ENCODE data around the gene RGS7.
"Not testable (repeated sequence)": the region's sequence is repeated elsewhere in the genome, so short reads cannot be mapped to it uniquely, and the experiment has no call there.

Gene RGS7

DNA sequence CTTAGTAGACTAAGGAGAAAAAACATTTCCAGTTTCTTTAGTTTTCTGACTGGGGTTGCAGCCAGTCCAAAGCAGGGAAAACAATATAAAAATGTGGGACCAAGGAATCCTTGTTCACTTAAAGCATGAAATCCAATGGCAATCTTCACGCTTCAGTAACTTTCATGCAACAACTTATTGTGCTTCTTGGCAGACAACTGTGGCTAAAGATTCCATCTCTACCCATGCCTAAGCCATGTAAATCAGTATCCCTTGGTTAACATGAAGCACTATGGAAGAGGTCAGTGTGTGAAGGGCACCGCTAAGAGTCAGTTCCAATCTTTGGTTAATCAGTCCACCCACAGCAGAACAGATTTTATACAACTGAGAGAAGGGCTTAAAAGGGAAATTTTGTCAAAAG, 543.3 kb downstream of the RGS7 start:
- DNase-seq = no peak

DNA sequence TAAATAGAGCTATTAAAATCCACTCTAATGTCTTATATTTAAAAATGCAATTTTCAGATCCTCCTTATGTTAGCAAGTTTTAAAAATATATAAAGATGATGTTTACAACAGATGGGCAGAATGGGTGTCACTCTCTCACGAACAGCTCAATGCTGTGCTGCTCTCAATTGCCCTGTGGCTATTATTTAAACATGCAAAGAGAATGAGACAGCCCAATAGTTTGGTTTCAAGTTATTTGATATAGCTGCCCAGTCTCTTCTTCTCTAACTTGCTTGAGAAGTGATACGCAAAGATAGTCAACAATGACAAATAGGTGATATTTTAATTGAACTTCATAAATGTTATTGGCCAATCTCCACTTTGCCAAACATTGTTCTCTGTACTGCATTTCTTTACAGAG, 545.7 kb downstream of the RGS7 start:
- DNase-seq = no peak

DNA sequence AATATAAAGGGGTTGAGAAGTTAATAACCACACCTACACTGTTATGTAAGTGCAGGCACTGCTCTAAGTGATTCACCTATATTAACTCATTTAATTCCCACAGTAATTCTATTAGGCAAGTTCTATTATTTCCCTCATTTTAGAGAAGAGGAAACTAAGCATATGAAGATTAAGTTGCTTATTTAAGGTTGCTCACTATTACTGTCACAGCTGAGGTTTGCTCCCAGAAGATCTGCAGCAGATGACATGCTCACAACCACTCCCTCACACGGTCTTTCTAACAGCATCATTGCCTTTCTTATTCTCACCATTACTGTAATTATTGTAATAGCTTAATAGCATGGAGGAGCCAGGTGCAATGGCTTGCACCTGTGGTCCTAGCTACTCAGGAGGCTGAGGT, 548.6 kb downstream of the RGS7 start:
- DNase-seq = no peak

DNA sequence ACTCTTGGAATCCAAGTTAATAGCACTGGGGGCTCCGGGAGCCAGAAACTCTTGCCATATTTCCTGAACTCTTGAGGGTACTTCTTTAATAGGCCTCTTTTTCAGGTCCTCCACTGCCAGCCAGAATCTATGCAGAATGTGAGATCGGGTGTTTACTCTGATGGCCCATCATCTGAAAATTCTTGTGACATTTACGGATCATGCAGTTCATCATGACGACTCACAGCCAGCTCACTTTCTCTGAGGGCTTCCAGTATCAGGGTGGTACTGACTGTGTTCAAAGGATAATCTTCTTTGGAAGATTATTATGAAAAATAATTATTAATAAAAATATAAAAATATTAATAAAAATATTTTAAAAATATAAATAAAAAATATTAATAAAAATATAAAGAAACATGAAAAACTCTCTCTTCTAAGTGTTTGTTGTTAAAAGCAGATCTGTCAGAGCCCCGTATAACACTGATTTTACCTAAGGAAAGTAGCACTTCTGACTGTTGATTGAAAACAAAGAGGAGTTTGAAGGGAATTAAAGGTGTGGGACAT, 550.7 kb downstream of the RGS7 start:
- no peak for DNase-seq

DNA sequence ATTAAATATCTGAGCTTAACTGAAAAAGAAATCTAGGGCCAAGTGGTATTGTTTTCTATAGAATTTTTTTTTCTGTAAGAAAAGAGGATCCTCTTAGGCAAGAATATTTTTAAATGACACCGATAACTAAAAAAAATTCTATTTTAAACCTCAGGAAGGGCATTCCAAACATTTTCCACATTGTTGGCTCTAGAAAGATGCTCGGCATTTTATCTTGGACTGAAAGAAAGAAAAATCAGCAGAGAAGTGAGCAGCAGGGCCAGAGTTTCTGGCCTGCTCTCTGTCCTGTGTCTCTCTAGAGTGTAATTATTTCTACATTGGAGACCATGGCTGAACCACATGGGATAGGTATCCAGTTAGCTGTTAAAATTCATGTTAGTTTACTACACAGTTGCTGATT, 552.5 kb downstream of the RGS7 start:
- no peak for DNase-seq

DNA sequence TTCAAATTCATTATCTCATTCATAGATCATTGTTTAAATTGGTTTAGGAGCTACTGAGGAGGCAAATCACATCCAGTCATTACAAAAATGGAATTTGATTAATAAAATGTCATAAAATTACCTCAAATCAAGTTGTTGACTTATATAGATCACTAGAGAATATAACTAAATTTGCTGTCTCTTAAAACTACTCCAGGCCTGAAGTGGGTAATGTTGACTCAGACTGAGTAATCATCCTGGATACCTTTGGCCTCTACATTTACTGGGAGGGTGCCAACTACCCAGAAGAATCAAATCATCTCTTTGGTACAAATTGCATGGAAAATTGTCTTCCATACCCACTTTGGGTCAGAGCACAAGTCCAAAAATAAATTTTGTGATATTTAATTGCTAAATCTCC, 553.9 kb downstream of the RGS7 start:
- no peak for DNase-seq

DNA sequence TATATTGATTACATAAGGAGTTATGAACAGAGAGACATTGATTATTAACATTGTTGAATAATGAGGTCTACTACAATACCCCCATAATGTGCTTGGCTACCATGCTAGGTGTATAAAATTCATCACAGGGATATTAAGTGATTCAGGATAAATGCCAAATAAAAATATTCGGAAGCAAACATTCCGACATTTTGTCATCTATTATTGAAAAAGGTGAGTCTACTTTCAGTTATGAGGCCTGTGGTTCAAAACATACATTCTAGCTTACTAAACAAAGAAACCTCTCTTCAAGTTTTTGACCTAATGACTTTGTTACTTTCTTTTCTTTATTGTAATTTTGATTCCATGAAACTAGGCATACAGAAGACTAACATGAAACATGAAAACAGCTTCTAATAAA, 554.7 kb downstream of the RGS7 start:
- DNase-seq = no peak

DNA sequence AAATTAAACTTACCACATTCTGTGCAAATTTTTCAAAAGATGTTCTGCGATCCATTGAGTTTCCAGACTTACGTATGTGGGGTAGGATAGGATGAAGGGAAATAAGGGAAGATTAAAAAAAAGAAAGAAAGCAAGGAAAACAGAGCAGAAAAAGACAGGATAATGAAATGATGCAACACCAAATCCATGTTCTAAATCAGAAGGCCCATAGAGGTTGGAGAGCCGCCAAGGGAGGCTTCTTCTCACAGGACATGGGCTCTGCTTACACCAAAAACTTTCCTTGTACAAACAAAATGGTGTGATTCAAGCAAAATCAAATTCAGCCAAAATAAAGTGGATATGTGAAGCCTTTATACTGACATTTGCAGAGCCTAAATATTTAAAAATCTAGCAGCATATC, 555.6 kb downstream of the RGS7 start:
- DNase-seq = no peak

DNA sequence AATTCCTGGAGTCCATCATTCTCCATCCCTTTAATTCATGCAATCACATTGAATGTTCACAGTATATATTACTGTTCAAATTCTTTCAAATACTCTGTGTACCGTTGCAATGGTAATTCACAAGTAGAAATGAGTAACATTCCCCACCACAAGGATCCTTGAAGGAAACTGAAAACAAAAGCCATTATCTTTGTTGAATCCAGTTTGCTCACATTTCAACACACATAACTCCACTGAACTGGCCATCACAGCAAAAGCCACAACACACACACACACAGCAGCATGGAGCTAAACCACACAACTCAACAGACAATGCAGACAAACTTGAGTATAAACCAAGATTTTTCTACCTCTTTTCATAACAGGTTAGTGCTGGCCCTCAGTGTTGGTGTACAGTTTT, 556.7 kb downstream of the RGS7 start:
- DNase-seq = no peak

DNA sequence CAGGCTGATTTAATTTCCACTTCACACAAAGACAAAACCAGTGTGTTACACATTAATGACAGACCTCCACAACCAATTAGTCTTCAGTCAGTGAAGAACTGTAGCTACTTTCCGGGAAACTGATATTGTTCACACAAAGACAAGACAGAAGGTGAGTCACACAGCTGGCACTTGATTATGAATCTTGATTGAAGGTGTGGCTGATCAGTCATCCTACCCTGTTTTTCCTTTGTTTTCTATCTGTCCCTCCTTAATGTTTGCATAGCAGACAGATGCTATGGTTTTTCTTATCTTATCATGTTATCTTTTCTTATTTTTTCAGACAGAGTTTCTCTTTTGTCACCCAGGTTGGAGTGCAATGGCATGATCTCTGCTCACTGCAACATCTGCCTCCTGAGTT, 560.0 kb downstream of the RGS7 start:
- DNase-seq = no peak

DNA sequence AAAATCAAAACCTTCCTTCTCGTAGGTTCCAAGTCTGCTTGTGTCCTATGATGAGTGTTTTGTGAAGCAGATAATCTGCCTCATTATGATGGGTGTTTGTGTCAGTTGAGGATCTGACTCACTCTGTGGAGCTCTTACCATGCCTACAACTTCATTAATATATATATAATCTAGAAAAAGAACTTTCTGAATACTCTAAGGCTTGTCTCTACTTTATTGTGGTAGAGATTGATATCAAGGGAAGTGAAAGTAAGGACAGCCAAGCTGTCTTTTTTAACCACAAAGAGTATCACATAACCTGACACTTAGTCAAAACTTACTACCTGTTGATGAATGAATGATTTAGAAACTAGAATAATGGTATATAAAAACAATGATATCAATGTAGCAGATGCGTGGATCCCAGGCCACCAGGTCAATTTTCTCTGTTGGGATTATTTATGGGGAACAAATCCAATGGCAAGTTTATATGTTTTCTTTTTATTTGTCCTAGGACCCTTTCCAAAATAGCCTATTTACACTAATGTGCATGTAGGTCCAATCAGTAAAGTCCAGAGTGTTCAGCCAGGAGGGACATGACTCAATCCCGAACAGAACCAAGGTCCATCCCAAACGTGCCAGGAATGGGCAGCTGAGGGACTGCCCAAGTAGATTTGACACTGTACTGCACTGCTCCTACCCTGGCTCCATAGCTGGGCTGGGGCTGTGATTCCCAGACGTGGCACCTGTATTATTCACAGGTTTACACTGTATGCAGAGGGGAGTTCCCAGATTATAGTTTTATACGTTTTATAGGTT, 562.8 kb downstream of the RGS7 start:
- DNase-seq = no peak

DNA sequence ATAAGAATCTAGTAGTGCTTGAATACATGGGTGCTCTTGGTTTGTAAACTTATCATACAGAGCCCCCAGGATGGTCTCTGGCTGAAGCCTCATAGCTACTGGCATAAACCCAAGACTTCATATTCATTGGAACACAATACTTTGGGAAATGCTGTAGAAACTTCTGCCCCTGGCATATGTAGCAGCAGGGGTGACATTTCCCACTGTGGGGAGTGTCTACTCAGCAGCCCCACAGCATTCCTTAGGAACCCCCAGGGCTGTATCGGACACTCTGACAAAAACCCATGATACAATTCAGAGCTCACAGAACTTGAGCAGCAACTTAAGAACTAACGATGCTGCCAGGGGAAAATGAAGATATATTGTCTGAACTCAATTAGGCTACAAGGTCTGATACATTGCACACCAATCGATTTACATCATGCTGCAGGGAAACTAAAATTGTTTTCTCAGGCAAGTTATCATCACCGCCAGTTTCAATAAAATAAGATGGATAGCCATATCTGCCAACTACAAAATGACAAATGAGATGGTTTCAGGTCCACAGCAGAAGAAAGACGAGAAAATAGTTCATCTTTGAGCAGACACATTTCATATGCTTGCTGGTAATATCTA, 564.0 kb downstream of the RGS7 start:
- no peak for DNase-seq

DNA sequence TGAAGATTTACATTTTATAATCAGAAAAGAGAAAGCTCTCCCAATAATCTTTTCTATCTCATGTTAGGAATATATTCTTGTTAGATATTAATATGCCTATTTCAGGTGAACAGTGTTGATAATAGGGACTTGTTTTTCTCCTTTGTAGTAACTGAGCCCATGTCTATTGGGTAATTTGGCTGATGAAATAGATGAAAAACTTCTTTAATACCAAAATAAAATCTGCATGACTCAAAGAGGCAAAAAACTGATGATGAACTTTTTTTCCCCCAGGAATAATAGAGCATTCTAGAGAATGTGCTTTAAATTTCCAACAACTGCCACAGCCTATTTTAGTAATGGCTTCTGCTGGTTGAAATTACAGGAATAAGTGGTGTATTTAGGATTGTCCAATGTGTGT, 566.1 kb downstream of the RGS7 start:
- DNase-seq = no peak

DNA sequence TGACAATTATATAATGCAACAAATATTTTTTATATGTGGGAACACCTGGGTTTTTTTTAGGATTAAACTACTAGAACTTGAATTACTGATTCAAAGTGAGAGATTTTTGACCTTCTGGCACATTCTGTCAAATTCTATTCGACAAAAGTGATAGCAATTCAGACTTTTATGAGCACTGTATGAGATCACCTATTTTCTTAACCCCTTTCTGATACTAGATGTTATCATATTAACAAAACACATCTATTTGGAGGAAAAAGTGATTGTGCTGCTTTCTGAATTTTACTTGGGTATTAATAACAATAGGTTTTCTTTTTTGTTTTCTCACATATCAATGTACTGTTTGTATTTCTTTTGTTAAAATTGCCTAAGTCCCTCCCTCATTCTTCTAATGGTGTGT, 570.1 kb downstream of the RGS7 start:
- no peak for DNase-seq

DNA sequence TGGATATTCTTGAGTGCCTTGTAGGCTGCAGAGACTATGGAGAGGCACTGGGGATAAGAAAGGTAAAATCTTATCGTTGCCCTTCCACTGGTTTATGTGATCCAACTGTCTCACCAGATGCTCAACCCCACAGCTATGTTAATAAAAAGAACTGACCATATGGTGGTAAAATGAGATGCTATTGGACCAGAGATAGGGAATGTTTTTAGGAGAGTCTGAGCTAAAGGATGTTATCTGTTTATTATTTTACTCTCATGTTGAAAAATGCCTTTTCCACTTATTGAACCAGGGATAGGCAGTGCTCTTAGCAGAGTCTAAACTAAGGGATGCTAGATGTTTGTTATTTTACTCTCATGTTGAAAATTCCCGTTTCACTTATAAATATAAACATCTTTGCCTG, 572.2 kb downstream of the RGS7 start:
- DNase-seq = no peak

DNA sequence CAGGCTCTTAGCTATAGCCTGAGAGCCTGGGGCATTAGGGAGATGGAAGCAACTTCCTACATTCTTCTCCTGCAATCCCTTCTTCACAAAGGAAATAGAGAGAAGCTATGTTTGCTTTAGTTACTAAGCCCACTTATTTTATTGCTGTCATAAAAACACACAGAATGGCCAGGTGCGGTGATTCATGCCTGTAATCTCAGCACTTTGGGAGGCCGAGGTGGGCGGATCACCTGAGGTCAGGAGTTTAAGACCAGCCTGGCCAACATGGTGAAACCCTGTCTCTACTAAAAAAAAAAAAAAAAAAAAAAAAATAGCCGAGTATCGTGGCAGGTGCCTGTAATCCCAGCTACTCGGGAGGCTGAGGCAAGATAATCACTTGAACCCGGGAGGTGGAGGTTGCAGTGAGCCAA, 573.3 kb downstream of the RGS7 start:
- DNase-seq = not testable (repeated sequence)

DNA sequence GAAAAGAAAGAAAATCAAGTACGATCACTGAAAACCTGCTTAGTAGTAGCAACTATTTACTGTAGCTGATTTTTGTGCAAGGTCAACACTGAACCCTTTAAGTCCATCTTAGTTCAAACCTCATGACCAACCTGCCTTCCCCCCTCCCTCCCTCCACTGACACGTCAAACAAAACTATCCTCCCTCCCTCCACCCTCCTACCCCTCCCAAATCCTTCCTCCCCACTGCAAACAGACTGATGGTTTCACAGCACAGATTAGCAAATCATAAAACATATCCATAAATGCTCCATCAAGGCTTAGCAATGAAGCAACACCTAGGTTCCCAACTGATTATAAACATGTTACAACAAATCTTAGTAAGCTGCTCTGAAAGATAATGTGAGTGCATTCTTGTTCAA, 580.8 kb downstream of the RGS7 start:
- DNase-seq = no peak

DNA sequence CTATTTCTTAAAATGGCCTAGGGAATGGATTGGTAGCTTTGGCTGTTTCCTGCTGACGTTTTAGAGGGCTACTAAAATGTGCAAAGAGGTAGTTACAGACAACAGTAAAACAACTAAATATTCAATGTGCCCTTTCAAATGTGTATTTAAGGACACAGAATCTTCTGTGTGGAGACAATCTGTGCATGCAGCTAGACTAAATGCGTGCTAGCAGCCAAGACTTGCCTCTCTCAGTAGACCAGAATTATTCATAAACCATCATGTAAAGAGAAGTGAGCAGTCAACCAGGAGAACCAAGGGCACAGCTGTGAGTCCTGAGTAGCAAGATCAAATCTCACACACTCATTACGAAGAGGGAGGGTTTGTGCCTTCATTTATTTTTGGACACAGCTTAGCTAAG, 584.9 kb downstream of the RGS7 start:
- no peak for DNase-seq

DNA sequence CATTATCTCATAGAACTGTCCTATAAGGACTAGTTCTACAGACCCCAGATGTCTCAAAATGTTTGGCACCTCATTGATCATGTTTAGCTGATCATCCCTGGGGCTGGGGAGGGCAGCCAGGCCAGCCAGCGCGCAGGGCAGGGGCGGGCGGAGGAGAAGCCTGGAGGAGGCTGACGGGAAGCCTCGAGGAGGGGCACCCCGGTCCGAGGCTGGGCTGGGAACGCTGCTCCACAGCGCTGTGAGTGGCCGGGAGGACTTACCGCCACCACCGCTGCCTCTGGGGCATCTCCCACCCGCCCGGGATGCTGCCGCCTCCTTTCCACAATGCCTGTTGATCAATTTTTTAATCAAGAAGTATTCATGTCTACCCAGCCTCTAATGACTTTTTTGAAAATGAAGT, 585.6 kb downstream of the RGS7 start:
- DNase-seq = no peak

DNA sequence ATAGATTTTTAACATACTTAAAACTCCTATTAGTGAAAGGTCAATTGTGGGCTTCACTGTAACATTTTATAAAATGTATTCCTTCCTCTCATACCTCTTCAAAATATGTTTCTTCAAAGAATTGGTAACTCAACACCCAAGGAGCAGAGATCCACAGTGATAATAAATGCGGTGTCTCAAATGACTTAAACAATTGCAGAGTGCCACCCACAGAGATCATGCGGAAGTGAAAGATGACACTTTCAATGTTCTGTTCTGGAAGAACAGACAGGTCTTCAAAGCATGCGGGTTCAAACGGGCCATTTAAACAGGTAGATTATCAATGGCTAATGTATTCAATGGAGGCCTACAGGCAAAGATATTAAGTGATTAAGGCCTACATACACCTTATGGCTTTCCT, 588.0 kb downstream of the RGS7 start:
- DNase-seq = no peak

DNA sequence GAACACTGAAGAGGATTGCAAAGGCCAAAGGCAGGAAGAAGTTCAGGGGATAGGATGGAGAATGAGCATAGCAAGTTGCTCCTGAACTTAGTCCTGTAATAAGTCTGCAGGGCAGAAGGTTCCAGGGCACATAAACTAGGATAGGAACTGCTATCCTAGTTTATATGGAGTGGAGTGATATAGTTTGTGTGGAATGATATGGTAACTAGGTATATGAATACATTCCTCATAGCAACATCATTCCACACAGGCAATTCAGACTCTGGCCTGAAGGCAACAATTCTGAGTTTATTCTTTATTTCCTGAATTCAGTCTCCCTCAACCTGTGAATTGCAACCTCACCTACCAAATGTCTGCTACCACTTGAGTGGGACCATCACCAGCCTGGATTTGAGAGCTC, 590.2 kb downstream of the RGS7 start:
- DNase-seq = no peak

DNA sequence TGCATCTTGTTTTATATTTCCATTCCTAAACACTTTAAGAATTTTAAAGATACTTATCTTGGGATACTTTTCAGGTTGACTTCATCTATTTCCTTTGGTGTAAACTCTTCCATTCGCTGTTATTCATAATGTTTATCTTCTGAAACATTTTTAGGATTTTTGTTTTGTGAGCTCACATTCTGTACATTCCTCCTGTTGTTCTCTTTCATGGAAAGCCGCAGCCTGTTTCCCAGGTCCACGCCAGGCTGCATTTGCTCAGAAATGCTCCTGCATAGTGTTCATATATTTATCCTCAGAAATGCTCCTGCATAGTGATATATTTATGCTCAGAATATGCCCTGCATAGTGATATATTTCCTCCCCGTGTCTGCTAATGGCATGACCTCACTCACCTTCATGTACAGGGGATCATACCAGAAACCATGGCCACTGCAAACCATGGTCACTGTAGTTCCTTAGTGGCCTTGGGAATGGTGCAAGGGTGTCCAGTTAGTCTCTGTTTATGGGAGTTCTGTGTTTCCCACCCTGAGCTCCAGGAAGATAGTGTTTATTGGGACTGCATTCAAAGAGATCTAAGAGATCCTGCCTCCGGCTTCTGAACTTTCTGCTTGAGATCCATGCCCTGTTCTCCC, 591.2 kb downstream of the RGS7 start:
- no peak for DNase-seq

DNA sequence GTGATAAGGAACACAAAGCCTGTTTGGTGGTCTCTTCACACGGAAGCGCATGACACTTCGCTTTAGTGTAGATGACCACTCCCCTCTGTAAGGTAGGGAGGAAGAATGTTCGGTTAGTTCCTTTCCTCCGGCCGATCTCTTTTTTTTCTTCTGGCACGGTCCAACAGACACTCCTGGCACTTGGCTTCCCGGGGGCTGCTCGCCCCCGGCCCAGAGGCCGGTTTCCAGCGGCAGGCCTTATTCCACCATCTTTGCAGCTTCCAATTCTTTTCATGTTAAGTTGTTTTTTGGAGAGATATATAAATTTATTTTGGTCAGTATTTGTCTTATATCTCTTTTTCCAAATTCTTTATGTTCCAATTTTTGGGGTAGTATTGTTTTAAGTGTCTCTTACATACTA, 593.2 kb downstream of the RGS7 start:
- no peak for DNase-seq

DNA sequence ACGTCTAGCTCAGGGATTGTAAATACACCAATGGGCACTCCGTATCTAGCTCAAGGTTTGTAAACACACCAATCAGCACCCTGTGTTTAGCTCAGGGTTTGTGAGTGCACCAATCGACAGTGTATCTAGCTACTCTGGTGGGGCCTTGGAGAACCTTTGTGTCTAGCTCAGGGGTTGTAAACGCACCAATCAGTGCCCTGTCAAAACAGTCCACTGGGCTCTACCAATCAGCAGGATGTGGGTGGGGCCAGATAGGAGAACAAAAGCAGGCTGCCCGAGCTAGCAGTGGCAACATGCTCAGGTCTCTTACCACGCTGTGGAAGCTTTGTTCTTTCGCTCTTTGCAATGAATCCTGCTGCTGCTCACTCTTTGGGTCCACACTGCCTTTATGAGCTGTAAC, 593.9 kb downstream of the RGS7 start:
- DNase-seq = not testable (repeated sequence)
